Mesothelial cell of epicardium (in vitro differentiated cells): ENCODE measurements around the gene SNED1. TPM values are rescaled to one million over a fixed set of nuclear protein-coding genes. Genes with fewer than 3 reads are reported as not detected.

Source experiments
- DNase-seq, 2 experiments: peaks; one replicate each; pipeline ENCODE4 v3.0.0; 2021; ENCODE audit warnings: low spot score in 2 of 2; ENCODE audit not compliant: unreplicated experiment in 2 of 2
- H3K27ac Mint-ChIP-seq: 2 replicates; pipeline ENCODE4 v1.8.0; 2021; ENCODE audit warnings: mixed read lengths
- H3K27me3 Mint-ChIP-seq: 2 replicates; pipeline ENCODE4 v1.8.0; 2021; ENCODE audit warnings: low read depth, mixed read lengths
- H3K36me3 Mint-ChIP-seq: 2 replicates; pipeline ENCODE4 v1.8.0; 2021; ENCODE audit warnings: mixed read lengths
- H3K4me1 Mint-ChIP-seq: 2 replicates; pipeline ENCODE4 v1.8.0; 2021; ENCODE audit warnings: mixed read lengths
- H3K4me3 Mint-ChIP-seq: 2 replicates; pipeline ENCODE4 v1.8.0; 2021; ENCODE audit warnings: mild to moderate bottlenecking, moderate library complexity, mixed read lengths
- H3K9me3 Mint-ChIP-seq: 2 replicates; pipeline ENCODE4 v1.8.0; 2021; ENCODE audit warnings: mixed read lengths
- CTCF ChIP-seq: fragments of 200-600 bp; sonication (generic); IDR thresholded peaks from one replicate; pipeline ENCODE4 v1.5.0; 2021; ENCODE audit warnings: antibody characterized with exemption; ENCODE audit not compliant: unreplicated experiment
- total RNA-seq: library from RNA; stranded (reverse); gene quantifications from 3 replicates; pipeline ENCODE4 v1.2.1, GENCODE V29; 2021

SNED1 gene
- total RNA-seq, 1 donor from 2014 or later, result 9.4 TPM

GRCh38 chr2:241014224-241014623, 15.8 kb downstream of the SNED1 start:
- H3K4me1 Mint-ChIP-seq, result peaks cover 11% of the 10 kb centered on the region
- H3K27me3 Mint-ChIP-seq, result no peaks in the 10 kb centered on the region
- TF ChIP-seq CTCF, result no peak
- no peak overlapping the region for H3K27ac Mint-ChIP-seq
- DNase-seq, result peak in 1 of 2 experiments; percentile 11
- H3K36me3 Mint-ChIP-seq, result no peaks in the 10 kb centered on the region
- H3K4me3 Mint-ChIP-seq, result no peak overlapping the region
- H3K9me3 Mint-ChIP-seq, result no peaks in the 10 kb centered on the region

DNA sequence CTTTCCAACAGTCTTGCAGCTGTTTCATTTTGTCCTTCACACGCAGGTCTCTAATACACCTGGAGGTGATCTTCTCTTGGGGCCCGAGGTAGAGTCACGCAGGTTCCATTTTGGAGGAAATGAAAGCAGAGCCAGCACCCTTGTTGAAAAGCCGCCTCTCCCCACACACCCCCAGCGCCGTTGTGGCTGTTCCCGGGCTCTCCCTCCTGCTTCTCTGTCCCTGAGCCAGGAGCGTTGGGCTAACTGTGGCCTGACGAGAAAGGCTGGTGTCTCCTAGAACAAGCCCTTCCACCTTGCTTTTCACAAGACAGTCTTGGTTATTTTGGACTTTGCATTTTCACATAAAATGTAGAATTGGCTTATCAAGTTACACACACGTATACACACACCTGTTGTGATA, 16.3 kb downstream of the SNED1 start:
- Mint-ChIP-seq H3K27ac (no peak overlapping the region), H3K27me3 (no peaks in the 10 kb centered on the region), H3K36me3 (no peaks in the 10 kb centered on the region), H3K4me1 (peaks cover 7% of the 10 kb centered on the region), H3K4me3 (no peak overlapping the region), H3K9me3 (no peaks in the 10 kb centered on the region)
- TF ChIP-seq CTCF, result no peak
- DNase-seq, result peak in 1 of 2 experiments; percentile 24

DNA sequence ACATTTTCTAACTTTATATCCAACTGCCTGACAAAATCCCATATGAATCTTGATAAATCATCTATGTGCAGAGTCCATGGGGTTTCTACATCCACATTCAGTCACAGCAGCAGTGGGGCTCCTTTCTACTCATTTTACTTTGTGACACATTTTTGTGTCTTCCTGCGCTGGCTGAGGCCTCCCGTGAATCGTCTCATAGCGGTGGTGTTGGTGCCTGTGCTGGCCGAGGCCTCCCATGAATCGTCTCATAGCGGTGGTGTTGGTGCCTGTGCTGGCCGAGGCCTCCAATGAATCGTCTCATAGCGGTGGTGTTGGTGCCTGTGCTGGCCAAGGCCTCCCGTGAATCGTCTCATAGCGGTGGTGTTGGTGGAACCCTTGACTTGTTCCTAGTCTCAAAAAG, 17.0 kb downstream of the SNED1 start:
- Mint-ChIP-seq H3K27ac (no peak overlapping the region), H3K4me3 (no peak overlapping the region), H3K4me1 (peaks cover under 1% of the 10 kb centered on the region), H3K9me3 (no peaks in the 10 kb centered on the region), H3K27me3 (no peaks in the 10 kb centered on the region), H3K36me3 (no peaks in the 10 kb centered on the region)
- DNase-seq, result peak in 1 of 2 experiments; percentile 33
- no peak for TF ChIP-seq CTCF

- Mint-ChIP-seq H3K27me3 (peaks cover 1% of the 10 kb centered on the region), H3K9me3 (peaks cover 13% of the 10 kb centered on the region), H3K4me3 (no peak overlapping the region), H3K4me1 (no peaks in the 10 kb centered on the region), H3K36me3 (no peaks in the 10 kb centered on the region), H3K27ac (no peak overlapping the region)
- no peak for DNase-seq
- no peak for TF ChIP-seq CTCF
These were observed 19.0 kb downstream of the SNED1 start for GRCh38 chr2:241017228-241017940.

DNA sequence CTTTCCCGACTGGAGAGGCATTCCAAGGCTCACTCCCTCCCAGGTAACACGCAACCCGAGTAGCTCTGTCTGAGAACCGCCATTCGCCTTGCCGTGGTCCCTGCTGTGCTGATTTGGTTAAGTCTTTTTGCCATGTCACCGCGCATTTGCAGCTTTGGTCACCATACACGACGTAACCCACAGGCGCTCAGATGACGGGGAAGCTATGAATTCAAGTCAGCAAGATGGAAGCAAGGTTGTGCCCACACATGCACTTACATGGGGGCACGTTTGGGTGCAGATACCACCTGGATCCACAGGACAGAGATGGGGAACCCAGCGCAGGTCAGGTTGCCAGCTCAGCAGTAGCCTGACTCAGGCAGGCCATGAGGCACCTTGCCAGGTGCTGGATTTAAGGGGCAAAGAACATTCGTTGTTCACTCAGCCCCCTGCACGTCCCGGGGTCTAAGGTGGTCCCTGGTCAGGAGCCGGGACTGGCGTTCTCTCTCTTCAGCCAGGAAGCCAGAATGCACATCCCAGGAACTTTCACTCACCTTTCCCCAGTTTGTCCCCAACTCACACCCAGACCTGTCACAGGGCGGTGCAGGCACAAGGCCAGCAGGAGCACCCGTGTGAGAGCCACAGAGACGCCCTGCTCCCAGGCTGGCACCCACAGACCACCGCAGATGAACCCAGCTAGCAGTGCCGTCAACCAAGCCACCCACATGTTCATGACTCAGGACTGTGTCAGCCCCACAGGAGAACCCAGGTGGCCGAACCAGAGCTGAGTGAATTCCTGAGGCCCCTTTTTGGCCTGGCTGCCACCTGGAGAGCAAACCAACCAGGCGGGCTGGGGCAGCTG, 19.9 kb downstream of the SNED1 start:
- H3K27me3 Mint-ChIP-seq, result peaks cover 1% of the 10 kb centered on the region
- no peaks in the 10 kb centered on the region for H3K4me1 Mint-ChIP-seq
- no peak overlapping the region for H3K27ac Mint-ChIP-seq
- H3K36me3 Mint-ChIP-seq, result no peaks in the 10 kb centered on the region
- TF ChIP-seq CTCF, result no peak
- H3K4me3 Mint-ChIP-seq, result no peak overlapping the region
- peaks cover 18% of the 10 kb centered on the region for H3K9me3 Mint-ChIP-seq
- peak in 1 of 2 experiments; percentile 18 for DNase-seq
